ENCODE measurements around the gene GPR18.

DNA sequence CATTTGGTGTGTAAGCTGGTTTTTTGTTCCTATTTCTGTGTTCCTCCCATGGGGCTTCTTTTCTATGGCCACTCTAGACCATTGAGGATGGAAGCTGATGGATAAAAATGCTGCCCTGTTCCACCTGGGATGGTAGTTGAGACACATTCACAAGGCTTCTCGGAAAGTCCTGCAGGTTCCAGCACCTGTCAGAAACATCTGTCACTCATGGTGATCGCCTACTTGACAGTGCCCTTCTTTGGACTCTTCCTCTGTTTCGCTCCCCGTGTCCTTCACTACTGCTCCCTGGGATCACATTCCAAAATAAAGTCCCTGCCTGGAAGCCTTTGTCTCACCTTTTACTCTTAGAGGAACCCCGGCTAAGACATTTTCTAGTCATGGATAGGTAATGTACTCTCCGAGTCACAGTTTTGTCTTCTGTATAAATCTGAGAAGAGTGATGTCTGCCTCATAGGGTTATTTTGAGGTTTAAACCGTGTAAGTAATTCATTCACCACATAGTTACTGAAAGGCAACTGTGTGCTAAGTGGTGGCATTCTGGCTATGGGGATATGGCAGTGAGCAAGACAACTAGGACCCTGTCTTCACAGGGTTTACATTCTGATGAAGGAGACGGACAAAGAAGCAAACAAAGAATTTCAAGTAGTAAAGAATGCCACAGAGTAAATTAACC is 36.5 kb downstream of the GPR18 start:
- no peak for TF ChIP-seq CTCF (IDR thresholded peaks at IDR 0.05)
- TF ChIP-seq EZH2 (IDR thresholded peaks at IDR 0.05): no peak

Measured in neural progenitor cell (in vitro differentiated cells).